SW480 (cell line): ENCODE measurements around the gene ADIPOR2.
"Not testable (repeated sequence)": the region's sequence is repeated elsewhere in the genome, so short reads cannot be mapped to it uniquely, and the experiment has no call there.

Source experiments
- DNase-seq: peaks from one replicate; pipeline ENCODE4 v3.0.0-alpha.2; 2016; ENCODE audit warnings: low spot score

Gene ADIPOR2

GRCh38 chr12:1705774-1706631, 15.1 kb downstream of the ADIPOR2 start:
- DNase-seq: no peak

GRCh38 chr12:1706632-1706980, 15.7 kb downstream of the ADIPOR2 start:
- no peak for DNase-seq

- no peak for DNase-seq
These were observed 16.2 kb downstream of the ADIPOR2 start for GRCh38 chr12:1707051-1707450.

GRCh38 chr12:1709968-1710367, 19.1 kb downstream of the ADIPOR2 start:
- DNase-seq: not testable (repeated sequence)

GRCh38 chr12:1710870-1711269, 20.0 kb downstream of the ADIPOR2 start:
- not testable (repeated sequence) for DNase-seq

GRCh38 chr12:1711536-1712211, 20.8 kb downstream of the ADIPOR2 start:
- DNase-seq: not testable (repeated sequence)

- not testable (repeated sequence) for DNase-seq
These were observed 21.4 kb downstream of the ADIPOR2 start for GRCh38 chr12:1712305-1712704.

GRCh38 chr12:1712852-1713251, 22.0 kb downstream of the ADIPOR2 start:
- DNase-seq: not testable (repeated sequence)

- not testable (repeated sequence) for DNase-seq
These were observed 23.0 kb downstream of the ADIPOR2 start for GRCh38 chr12:1713783-1714348.

- not testable (repeated sequence) for DNase-seq
These were observed 24.6 kb downstream of the ADIPOR2 start for GRCh38 chr12:1715459-1715858.

GRCh38 chr12:1716215-1716862, 25.5 kb downstream of the ADIPOR2 start:
- no peak for DNase-seq

- no peak for DNase-seq
These were observed 26.0 kb downstream of the ADIPOR2 start for GRCh38 chr12:1716911-1717310.

GRCh38 chr12:1719139-1719538, 28.3 kb downstream of the ADIPOR2 start:
- DNase-seq: no peak

- DNase-seq: no peak
These were observed 29.6 kb downstream of the ADIPOR2 start for GRCh38 chr12:1720494-1720893.

GRCh38 chr12:1723721-1724120, 32.9 kb downstream of the ADIPOR2 start:
- DNase-seq: no peak

- no peak for DNase-seq
These were observed 33.4 kb downstream of the ADIPOR2 start for GRCh38 chr12:1724250-1724649.

- DNase-seq: no peak
These were observed 35.9 kb downstream of the ADIPOR2 start for GRCh38 chr12:1726753-1727152.

- DNase-seq: no peak
These were observed 38.0 kb downstream of the ADIPOR2 start for GRCh38 chr12:1728824-1729223.

- DNase-seq: no peak
These were observed 40.3 kb downstream of the ADIPOR2 start for GRCh38 chr12:1731019-1731687.

GRCh38 chr12:1731688-1732078, 40.8 kb downstream of the ADIPOR2 start:
- not testable (repeated sequence) for DNase-seq

- DNase-seq: no peak
These were observed 42.0 kb downstream of the ADIPOR2 start for GRCh38 chr12:1732914-1733313.

GRCh38 chr12:1733712-1734111, 42.8 kb downstream of the ADIPOR2 start:
- not testable (repeated sequence) for DNase-seq
